Trophoblast cell (in vitro differentiated cells and primary cell): ENCODE measurements around the gene TSHB.
A peak's percentile ranks its signal among the peaks of the same experiment; 100 is the strongest.

Source experiments
- DNase-seq, 2 donors: peaks; one replicate each; pipeline ENCODE4 v3.0.0-alpha.2; 2016
- H2AFZ ChIP-seq: 2 replicates; pipeline ENCODE4 v1.6.1; 2013; ENCODE audit warnings: low read length, moderate library complexity, mild to moderate bottlenecking; ENCODE audit not compliant: insufficient read depth, poor library complexity
- H2AK5ac ChIP-seq: 2 replicates; pipeline ENCODE4 v1.6.1; 2013; ENCODE audit warnings: mild to moderate bottlenecking, low read length
- H2BK120ac ChIP-seq: 2 replicates; pipeline ENCODE4 v1.6.1; 2013; ENCODE audit warnings: low read length, mild to moderate bottlenecking, moderate library complexity; ENCODE audit not compliant: insufficient read depth, poor library complexity
- H2BK12ac ChIP-seq: 2 replicates; pipeline ENCODE4 v1.6.1; 2013; ENCODE audit warnings: mild to moderate bottlenecking, low read length, moderate library complexity
- H2BK5ac ChIP-seq: 2 replicates; pipeline ENCODE4 v1.6.1; 2013; ENCODE audit warnings: low read length, low read depth, moderate library complexity, mild to moderate bottlenecking; ENCODE audit not compliant: poor library complexity
- H3K14ac ChIP-seq: 2 replicates; pipeline ENCODE4 v1.6.1; 2013; ENCODE audit warnings: mild to moderate bottlenecking, low read length
- H3K18ac ChIP-seq: 2 replicates; pipeline ENCODE4 v1.6.1; 2013; ENCODE audit warnings: mild to moderate bottlenecking, low read length
- H3K23ac ChIP-seq: 2 replicates; pipeline ENCODE4 v1.6.1; 2013; ENCODE audit warnings: low read length
- H3K27ac ChIP-seq: 2 replicates; pipeline ENCODE4 v1.5.1; 2013; ENCODE audit warnings: low read depth, mild to moderate bottlenecking, inconsistent platforms, low read length, moderate library complexity
- H3K27me3 ChIP-seq: 2 replicates; pipeline ENCODE4 v1.6.1; 2013; ENCODE audit warnings: inconsistent platforms, mild to moderate bottlenecking, low read length, moderate library complexity; ENCODE audit not compliant: insufficient read depth
- H3K36me3 ChIP-seq, 2 experiments: 1 replicate in 1 of 2; 2 replicates in 1 of 2; pipeline ENCODE4 v1.6.1; 2013; ENCODE audit warnings: low read length in 2 of 2, mild to moderate bottlenecking in 2 of 2, moderate library complexity in 1 of 2; ENCODE audit not compliant: insufficient read depth in 2 of 2, control insufficient read depth in 1 of 2
- H3K4ac ChIP-seq: 2 replicates; pipeline ENCODE4 v1.6.1; 2013; ENCODE audit warnings: low read depth, mild to moderate bottlenecking, low read length, moderate library complexity
- H3K4me1 ChIP-seq, 2 experiments: 1 replicate in 1 of 2; 2 replicates in 1 of 2; pipeline ENCODE4 v1.6.1; 2013; ENCODE audit warnings: low read length in 2 of 2, mild to moderate bottlenecking in 2 of 2, moderate library complexity in 1 of 2; ENCODE audit not compliant: insufficient read depth in 2 of 2, control insufficient read depth in 1 of 2
- H3K4me2 ChIP-seq: 2 replicates; pipeline ENCODE4 v1.6.1; 2013; ENCODE audit warnings: inconsistent platforms, mild to moderate bottlenecking, low read length, moderate library complexity
- H3K4me3 ChIP-seq: 2 replicates; pipeline ENCODE4 v1.5.1; 2013; ENCODE audit warnings: mild to moderate bottlenecking, low read depth, low read length, inconsistent platforms
- H3K79me1 ChIP-seq: one replicate; pipeline ENCODE4 v1.6.1; 2013; ENCODE audit warnings: low read length
- H3K79me2 ChIP-seq: 2 replicates; pipeline ENCODE4 v1.6.1; 2013; ENCODE audit warnings: low read length, mild to moderate bottlenecking; ENCODE audit not compliant: control insufficient read depth, insufficient read depth, poor library complexity
- H3K9ac ChIP-seq: 2 replicates; pipeline ENCODE4 v1.6.1; 2013; ENCODE audit warnings: mild to moderate bottlenecking, low read length
- H3K9me3 ChIP-seq: 2 replicates; pipeline ENCODE4 v1.6.1; 2013; ENCODE audit warnings: low read depth, mild to moderate bottlenecking, control low read depth, inconsistent platforms, low read length; ENCODE audit not compliant: insufficient read depth
- H4K12ac ChIP-seq: 2 replicates; pipeline ENCODE4 v1.6.1; 2013; ENCODE audit warnings: low read depth, mild to moderate bottlenecking, low read length, moderate library complexity
- H4K8ac ChIP-seq: 2 replicates; pipeline ENCODE4 v1.6.1; 2013; ENCODE audit warnings: low read depth, mild to moderate bottlenecking, low read length, moderate library complexity
- H4K91ac ChIP-seq: one replicate; pipeline ENCODE4 v1.6.1; 2013; ENCODE audit warnings: low read depth, mild to moderate bottlenecking, low read length, moderate library complexity
- whole genome bisulfite sequencing: extraction: QIAGEN DNeasy Blood & Tissue Kit; methylation state at CpG from one replicate; pipeline ENCODE4 v1.1.7; 2013; ENCODE audit warnings: missing lambda C conversion rate; ENCODE audit not compliant: insufficient read length, insufficient coverage; ENCODE audit errors: extremely low coverage; 5-methylcytosine and 5-hydroxymethylcytosine counted together

TSHB gene

DNA sequence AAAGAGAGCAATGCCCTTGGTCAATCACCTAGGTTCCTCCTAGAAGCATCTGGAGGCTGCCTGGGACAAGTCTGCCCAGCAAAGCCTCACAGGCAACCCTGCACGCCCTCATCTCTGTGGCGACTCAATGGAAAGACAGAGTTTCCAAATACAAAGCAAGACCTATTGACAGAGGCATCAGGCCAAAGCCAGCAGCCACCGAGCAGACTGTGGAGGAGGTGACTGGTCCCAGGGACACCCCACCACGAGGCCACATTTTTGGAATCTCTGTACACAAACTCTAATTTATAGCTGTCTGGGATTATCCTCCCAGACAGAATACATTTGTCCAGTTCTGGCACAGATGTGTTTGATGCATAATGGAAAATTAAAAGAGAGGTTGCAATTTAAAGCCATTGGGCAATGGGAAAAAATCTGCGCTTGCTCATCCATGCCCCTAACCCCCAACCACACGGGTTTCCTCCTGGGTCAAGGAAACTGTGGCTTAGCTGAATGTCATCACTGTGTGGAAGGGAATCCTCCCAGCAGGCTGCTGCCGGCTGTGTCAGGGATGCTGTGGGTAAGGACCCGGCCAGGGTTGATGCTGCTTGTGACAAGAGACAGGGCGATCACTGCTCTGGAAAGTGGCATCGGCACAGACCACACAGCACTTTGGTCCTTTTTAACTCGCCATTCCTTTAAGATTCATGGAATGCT, 45.4 kb downstream of the TSHB start:
- no peak overlapping the region for H3K9ac ChIP-seq
- no peak overlapping the region for H3K27ac ChIP-seq
- H3K18ac ChIP-seq, result no peak overlapping the region
- H2BK12ac ChIP-seq, result no peak overlapping the region
- H3K4ac ChIP-seq, result no peak overlapping the region
- no peak overlapping the region for H3K23ac ChIP-seq
- H3K27me3 ChIP-seq, result no peaks in the 10 kb centered on the region
- H2BK5ac ChIP-seq, result no peak overlapping the region
- no peak overlapping the region for H3K4me3 ChIP-seq
- no peak overlapping the region for H4K12ac ChIP-seq
- no peaks in the 10 kb centered on the region for H3K36me3 ChIP-seq
- H4K91ac ChIP-seq, result no peak overlapping the region
- no peaks in the 10 kb centered on the region for H3K79me1 ChIP-seq
- H4K8ac ChIP-seq, result no peak overlapping the region
- H3K14ac ChIP-seq, result no peak overlapping the region
- no CpG with 5 or more reads among the region's 11 CpGs for WGBS
- H3K9me3 ChIP-seq, result no peaks in the 10 kb centered on the region
- H3K4me2 ChIP-seq, result no peak overlapping the region
- H2BK120ac ChIP-seq, result no peak overlapping the region
- no peaks in the 10 kb centered on the region for H3K4me1 ChIP-seq
- H3K79me2 ChIP-seq, result no peaks in the 10 kb centered on the region
- no peak overlapping the region for H2AFZ ChIP-seq
- H2AK5ac ChIP-seq, result no peak overlapping the region
- no peak for DNase-seq

DNA sequence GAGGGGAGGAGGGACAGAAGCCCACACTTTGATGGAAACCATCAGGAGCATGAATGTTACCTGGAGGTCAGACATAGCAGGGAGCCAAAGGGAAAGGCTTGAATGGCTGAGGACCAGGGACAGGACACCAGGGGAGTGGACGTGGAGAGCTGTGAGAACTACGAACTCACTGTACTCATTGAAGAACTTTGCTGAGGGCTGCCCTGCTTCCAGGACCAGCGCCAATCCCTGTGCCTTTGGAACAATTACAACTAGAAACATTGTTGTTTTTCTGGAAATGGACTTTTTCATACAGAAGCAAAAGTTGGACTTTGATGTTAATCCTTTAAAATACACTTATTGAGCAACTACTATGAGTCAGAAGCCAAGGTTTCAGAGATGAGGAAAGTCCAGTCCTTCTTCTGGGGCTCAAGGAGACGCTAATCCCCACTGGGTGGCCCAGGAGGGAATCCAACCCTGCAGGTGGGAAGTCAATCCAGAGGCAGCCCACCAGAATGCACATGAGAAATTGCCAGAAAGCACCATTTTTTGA, 46.8 kb downstream of the TSHB start:
- Histone ChIP-seq H4K91ac (no peak overlapping the region), H4K8ac (no peak overlapping the region), H3K79me2 (no peaks in the 10 kb centered on the region), H2BK120ac (no peak overlapping the region), H3K14ac (no peak overlapping the region), H3K4me2 (no peak overlapping the region), H3K27me3 (no peaks in the 10 kb centered on the region), H2AFZ (no peak overlapping the region), H3K9me3 (no peaks in the 10 kb centered on the region), H2BK12ac (no peak overlapping the region), H3K36me3 (no peaks in the 10 kb centered on the region), H3K4me3 (no peak overlapping the region), H4K12ac (no peak overlapping the region), H3K4ac (no peak overlapping the region), H3K27ac (no peak overlapping the region), H3K4me1 (no peaks in the 10 kb centered on the region), H3K79me1 (no peaks in the 10 kb centered on the region), H3K9ac (no peak overlapping the region), H3K23ac (no peak overlapping the region), H2BK5ac (no peak overlapping the region), H2AK5ac (no peak overlapping the region), H3K18ac (no peak overlapping the region)
- peak in 1 of 2 donors; percentile 20 for DNase-seq
- WGBS, result no CpG with 5 or more reads among the region's 4 CpGs

DNA sequence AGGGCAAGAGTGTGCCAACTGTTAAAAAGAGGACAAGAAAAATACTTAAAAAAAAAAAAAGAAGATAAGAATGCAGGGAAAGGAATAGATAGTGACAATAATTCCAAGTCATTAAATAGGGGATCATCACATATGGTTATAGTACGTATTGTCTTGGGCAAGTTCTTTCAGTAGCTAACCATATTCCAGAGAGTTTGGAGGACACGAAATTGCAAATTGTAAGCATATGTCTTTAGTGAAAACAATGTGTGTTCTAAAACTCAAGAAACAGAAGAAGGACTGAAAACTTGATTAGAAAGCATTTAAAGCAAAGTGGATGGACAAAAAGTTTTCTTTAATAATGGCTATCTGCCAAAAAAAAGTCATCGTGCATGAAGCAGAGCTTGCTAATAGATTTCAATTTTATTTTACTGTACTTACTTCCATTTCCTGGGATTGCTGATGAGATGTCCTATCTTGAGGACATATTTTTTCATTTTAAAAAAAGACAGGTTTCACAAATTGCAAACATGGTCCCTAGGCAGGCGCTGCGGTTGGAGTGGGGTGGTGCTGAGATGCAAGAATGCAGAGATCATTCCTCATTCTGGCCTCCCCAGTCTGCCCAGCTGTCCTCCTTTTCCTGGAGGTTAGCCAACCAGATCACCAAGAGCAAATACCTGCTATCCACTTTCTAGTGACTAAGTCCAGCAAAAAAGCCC, 47.8 kb downstream of the TSHB start:
- no CpG with 5 or more reads among the region's 5 CpGs for WGBS
- Histone ChIP-seq H3K4me1 (no peaks in the 10 kb centered on the region), H2AK5ac (no peak overlapping the region), H4K8ac (no peak overlapping the region), H4K91ac (no peak overlapping the region), H2AFZ (no peak overlapping the region), H3K23ac (no peak overlapping the region), H4K12ac (no peak overlapping the region), H3K79me1 (no peaks in the 10 kb centered on the region), H2BK12ac (no peak overlapping the region), H3K27me3 (no peaks in the 10 kb centered on the region), H2BK5ac (no peak overlapping the region), H3K4me3 (no peak overlapping the region), H3K4ac (no peak overlapping the region), H3K14ac (no peak overlapping the region), H3K27ac (no peak overlapping the region), H3K4me2 (no peak overlapping the region), H3K79me2 (no peaks in the 10 kb centered on the region), H3K36me3 (no peaks in the 10 kb centered on the region), H2BK120ac (no peak overlapping the region), H3K18ac (no peak overlapping the region), H3K9me3 (no peaks in the 10 kb centered on the region), H3K9ac (no peak overlapping the region)
- no peak for DNase-seq

DNA sequence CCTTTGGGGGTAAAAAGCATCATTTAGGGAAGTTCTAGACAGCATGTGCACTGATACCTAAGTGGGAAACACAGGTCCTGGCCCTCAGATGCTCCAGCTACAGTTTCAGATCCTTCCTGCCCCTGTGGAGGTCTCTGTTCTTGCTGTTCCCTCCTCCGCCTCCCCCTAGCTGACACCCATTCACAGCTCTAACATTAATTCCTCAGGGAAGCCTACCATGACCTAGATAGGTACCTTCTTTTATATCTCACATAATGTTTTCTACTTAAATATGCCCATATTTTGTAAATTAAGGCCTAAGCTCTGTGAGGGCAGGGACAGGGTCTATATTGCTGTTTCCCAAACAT, 48.3 kb downstream of the TSHB start:
- H3K27ac ChIP-seq, result no peak overlapping the region

More for the DNA sequence above, 48.3 kb downstream of the TSHB start:
- Histone ChIP-seq H3K9me3 (no peaks in the 10 kb centered on the region), H3K4ac (no peak overlapping the region), H2AK5ac (no peak overlapping the region), H4K8ac (no peak overlapping the region), H2BK12ac (no peak overlapping the region), H4K91ac (no peak overlapping the region), H2BK5ac (no peak overlapping the region), H2AFZ (no peak overlapping the region), H3K14ac (no peak overlapping the region), H3K4me3 (no peak overlapping the region), H3K4me2 (no peak overlapping the region), H3K79me1 (no peaks in the 10 kb centered on the region), H3K23ac (no peak overlapping the region), H3K9ac (no peak overlapping the region), H3K27me3 (no peaks in the 10 kb centered on the region), H2BK120ac (no peak overlapping the region), H4K12ac (no peak overlapping the region), H3K79me2 (no peaks in the 10 kb centered on the region), H3K4me1 (no peaks in the 10 kb centered on the region), H3K18ac (no peak overlapping the region), H3K36me3 (no peaks in the 10 kb centered on the region)
- DNase-seq, result no peak
- no CpG with 5 or more reads among the region's 1 CpG for WGBS
